NCI-H226 (cell line): ENCODE results near the gene ORAI2.
"Not testable (repeated sequence)": the region's sequence is repeated elsewhere in the genome, so short reads cannot be mapped to it uniquely, and the experiment has no call there.

Source experiments
- DNase-seq: peaks from one replicate; pipeline ENCODE4 v3.0.0-alpha.2; 2015

Gene ORAI2

DNA sequence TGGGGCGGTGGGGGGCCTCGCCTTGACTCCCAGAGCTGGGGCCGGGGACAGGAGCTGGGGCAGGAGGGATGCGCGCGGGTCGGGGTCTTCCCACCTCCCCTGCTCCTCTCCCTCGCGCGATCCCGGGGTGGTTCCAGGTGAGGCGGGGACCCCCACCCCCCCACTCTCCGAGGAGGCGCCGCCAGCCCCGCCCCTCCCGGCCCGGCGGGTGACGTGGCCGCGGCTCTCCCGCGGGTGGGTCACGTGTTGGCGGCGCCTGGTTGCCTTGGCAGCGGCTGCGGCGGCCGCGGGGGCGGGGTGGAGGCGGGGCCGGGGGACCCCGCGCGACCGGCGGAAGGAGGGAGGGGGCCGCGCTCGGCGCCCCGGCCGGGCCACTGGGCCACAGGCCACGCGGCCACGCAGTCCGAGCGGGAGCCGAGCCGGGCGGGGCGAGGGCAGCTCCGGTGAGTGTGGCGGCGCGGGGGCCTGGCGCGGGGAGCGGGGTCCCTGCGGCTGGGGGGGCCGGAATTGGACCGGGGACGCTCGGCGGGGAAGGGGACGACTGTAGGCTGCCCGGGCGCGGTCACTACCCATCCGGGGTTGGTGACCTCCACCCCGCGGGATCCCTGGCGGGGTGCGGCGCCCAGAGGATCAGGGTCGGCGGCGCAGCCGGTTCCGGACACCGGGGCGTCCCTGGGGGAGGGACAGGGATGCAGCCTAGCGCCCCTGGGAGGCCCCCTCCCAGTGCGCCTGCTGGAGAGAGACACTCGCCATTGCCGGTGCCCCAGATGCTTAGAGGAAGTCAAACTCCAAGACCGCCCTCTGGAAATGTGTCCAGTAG is at the start of gene ORAI2:
TSS of gene ORAI2 (plus strand) at position 357 of the 820 bp plus-strand sequence. CDS start 5,382 bp downstream, outside the sequence.
- peak; percentile 58 for DNase-seq

GRCh38 chr7:102387064-102387463 is 46.3 kb upstream of the ORAI2 start:
- DNase-seq, result no peak

DNA sequence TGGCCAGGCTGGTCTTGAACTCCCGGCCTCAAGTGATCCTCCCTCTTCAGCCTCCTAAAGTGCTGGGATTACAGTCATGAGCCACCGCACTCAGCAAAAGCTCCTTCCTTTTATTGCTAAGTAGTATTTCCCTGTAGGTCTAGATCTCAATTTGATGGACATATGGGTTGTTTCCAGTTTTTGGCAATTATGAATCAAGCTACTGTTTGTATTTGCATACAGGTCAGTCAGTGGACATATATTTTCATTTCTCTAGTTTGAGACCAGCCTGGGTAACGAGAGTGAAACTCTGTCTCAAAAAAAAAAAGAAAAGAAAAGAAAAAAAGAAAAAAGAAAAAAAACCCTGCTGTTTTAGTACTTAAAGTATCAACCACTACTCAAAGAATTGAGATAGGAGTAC is 43.6 kb upstream of the ORAI2 start:
- DNase-seq, result no peak

DNA sequence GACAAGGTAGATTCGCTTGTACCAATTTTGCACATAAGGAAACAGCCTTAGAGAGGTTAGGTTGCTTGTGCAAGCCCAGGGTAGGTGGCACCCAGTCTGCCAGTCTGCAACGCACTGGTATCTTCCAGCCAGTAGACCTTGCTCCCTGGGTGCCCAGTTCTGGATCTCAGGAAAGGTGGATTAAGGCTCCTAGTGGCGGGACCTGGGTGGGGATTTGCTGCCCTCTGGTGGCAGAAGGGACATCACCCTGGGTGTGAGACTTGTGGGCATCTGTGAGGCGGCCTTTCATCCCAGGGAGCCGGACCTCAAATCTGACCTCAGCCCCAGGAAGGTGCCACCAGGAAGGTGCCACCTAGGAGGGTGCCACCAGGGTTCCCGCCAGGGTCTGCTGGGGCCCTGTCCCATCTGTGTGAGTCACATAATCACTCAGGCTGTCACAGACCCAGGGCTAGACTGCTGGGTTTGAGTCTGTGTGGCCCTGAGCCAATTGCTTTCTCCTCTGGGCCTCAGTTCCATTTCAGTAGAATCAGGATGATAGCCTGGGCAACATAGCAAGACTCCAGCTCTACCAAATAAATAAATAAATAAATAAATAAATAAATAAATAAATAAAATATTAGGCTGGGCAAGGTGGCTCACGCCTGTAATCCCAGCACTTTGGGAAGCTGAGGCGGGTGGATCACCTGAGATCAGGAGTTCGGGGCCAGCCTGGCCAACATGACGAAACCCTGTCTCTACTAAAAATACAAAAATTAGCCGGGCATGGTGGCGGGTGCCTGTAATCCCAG is 42.5 kb upstream of the ORAI2 start:
- peak; percentile 63 for DNase-seq

DNA sequence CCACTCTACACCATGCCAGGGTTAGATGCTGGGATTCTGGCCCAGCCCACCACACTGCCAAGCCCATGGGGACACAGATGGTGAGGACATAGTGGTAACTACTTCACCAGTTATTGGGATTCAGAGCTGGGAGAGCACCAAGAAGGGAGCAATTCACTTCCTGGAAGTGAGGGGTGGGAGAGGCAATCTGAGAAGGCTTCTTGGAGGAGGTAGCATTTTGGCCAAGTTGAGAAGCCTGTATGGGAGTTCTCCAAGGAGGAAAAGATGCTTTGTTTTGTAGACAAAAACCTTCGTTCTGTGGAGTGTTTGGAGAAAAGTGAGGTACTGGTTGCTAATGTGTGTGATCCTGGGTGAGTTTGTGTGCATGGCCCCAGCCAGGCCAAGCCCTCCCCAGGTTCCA is 41.0 kb upstream of the ORAI2 start:
- no peak for DNase-seq

GRCh38 chr7:102393467-102393866 is 39.9 kb upstream of the ORAI2 start:
- no peak for DNase-seq

GRCh38 chr7:102395592-102395872 is 37.8 kb upstream of the ORAI2 start:
- no peak for DNase-seq

DNA sequence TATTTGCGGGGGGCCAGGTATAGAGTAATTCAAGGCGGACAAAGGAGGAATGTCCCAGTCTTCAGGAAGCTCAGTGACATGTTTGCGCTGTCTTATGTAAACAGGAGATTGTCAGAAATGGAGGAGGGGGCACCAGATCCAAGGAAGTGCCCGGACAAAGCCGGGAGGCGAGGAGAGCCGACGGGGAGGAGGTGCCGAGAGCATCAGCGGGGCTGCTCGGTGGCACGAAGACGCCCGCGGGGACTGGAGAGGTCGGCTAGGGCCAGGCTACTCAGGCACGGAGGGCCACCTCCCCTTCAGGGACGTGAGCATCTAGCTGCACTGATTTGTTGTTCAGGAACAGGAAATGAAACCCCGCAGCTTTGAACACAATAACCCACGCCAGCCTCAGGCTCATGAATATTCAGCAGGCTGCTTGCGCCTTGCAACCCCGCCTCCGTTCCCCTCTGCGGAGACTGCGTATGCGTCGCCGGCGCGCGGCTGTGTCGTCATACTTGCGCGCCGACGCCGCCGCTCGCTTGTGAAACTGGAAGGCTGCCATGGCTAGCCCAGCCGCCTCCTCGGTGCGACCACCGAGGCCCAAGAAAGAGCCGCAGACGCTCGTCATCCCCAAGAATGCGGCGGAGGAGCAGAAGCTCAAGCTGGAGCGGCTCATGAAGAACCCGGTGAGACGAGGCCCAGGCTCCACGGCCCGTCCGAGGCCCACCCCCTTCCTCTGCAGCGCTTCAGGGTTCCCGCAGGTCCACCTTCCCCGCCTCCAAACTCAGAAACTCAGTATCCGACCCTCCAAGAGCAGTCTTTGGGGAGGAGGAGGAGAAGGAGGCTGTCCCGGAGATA is 37.3 kb upstream of the ORAI2 start, which contains the start of gene PRKRIP1:
TSS of gene PRKRIP1 (plus strand) at position 491 of the 837 bp plus-strand sequence. CDS start at position 540, 49 bp downstream.
- DNase-seq, result peak; percentile 80

- DNase-seq, result no peak
Measured at GRCh38 chr7:102396710-102397019, 36.7 kb upstream of the ORAI2 start.

DNA sequence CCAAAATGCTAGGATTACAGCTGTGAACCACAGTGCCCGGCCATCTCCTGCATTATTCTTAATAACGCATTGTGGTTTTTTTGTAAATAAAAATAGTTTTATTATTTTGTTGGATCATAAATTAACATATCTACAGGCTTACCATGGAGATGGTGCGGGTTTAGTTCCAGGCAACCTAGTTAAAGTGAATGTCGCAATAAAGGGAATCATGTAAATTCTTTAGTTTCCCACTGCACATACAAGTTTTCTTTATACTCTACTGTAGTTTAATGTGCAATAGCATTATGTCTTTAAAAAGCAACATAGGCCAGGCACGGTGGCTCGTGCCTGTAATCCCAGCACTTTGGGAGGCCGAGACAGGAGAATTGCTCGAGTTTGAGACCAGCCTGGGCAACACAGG is 34.8 kb upstream of the ORAI2 start:
- DNase-seq, result no peak

DNA sequence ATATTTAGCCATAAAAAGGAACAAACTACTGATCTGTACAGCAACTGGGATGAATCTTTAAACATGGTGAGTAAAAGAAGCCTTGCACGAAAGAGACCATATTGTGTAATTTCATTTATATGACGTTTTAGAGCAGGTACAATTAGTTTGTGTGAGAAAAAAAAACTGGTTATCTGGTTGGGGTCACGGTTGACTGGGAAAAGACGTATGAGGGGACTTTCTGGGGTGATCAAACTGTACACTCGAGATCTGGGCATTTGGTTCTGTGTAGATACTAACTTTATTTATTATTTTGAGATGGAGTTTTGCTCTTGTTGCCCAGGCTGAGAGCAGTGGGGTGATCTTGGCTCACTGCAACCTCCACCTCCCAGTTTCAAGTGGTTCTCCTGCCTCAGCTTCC is 33.0 kb upstream of the ORAI2 start:
- no peak for DNase-seq

- no peak for DNase-seq
Measured at GRCh38 chr7:102403563-102403962, 29.8 kb upstream of the ORAI2 start.

- peak; percentile 22 for DNase-seq
Measured at GRCh38 chr7:102404005-102404861, 29.1 kb upstream of the ORAI2 start.

DNA sequence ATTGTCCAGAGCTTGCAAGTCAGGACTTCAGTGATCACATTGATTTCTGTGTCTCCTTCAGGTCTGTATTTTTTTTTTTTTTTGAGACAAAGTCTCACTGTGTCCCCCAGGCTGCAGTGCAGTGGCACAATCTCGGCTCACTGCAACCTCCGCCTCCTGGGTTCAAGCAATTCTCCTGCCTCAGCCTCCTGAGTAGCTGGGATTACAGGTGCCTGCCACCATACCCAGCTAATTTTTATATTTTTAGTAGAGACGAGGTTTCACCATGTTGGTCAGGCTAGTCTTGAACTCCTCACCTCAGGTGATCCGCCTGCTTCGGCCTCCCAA is 28.6 kb upstream of the ORAI2 start:
- not testable (repeated sequence) for DNase-seq

GRCh38 chr7:102407910-102408309 is 25.5 kb upstream of the ORAI2 start:
- DNase-seq, result no peak

DNA sequence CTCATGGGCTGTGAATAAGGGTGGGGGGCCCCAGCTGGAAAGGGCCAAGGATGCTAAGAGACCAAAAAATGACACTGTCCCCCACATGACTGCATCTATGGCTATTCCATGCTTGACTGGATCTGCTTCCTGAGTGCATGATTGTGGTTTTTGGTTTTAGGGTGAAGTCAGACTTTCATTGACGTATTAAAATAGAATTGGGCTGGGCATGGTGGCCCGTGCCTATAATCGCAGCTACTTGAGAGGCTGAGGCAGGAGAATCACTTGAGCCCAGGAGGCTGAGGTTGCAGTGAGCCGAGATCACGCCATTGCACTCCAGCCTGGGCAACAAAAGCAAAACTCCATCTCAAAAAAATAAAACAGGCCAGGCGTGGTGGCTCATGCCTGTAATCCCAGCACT is 24.8 kb upstream of the ORAI2 start:
- DNase-seq, result not testable (repeated sequence)

DNA sequence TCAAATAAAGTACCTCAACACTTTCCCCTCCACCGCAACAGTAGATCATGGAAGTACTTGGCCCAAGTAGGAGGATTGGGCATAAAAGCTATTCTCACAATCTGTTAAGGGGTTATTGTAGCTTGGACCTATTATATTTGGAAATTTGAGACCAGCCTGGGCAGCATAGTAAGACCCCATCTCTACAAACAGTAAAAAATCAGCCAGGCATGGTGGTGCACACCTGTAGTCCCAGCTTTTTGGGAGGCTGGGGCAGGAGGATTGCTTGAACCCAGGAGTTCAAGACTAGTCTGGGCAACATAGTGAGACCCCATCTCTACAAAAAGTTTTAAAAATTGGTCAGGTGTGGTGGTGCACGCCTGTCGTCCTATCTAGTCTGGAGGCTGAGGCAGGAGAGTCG is 24.0 kb upstream of the ORAI2 start:
- DNase-seq, result no peak

- DNase-seq, result no peak
Measured at GRCh38 chr7:102410123-102410522, 23.3 kb upstream of the ORAI2 start.

DNA sequence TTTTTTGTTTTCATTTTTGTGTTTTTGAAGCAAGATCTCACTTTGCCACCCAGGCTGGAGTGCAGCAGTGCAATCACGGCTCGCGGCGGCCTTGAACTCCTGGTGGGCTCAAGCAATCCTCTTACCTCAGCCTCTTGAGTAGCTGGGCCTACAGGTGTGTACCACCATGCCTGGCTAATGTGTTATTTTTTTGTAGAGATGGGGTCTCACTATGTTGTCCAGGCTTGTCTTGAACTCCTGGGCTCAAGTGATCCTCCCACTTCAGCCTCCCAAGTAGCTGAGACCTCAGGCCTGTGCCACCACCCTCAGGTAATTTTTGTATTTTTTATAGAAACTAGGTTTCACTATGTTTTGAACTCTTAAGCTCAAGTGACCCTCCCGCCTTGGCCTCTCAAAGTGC is 22.5 kb upstream of the ORAI2 start:
- no peak for DNase-seq

- DNase-seq, result no peak
Measured at GRCh38 chr7:102412548-102412947, 20.8 kb upstream of the ORAI2 start.

DNA sequence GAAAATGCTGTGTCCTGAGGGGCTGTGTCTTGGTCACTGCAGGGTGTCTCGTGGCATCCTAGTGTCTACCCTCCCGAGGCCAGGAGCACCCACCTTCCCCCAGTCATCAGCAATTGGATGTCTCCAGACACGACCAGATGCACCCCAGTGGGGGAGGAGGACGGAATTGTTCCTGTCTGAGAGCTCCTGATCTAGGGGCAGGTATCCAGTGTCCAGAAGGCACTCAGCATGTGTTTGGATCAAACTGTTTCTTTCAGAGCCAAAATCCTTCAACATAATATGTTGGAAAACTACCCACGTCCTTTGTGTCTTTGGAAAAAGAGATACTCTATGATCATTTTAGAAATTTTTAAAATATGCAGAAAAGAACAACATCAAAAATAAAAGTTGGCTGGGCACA is 20.3 kb upstream of the ORAI2 start:
- DNase-seq, result no peak

DNA sequence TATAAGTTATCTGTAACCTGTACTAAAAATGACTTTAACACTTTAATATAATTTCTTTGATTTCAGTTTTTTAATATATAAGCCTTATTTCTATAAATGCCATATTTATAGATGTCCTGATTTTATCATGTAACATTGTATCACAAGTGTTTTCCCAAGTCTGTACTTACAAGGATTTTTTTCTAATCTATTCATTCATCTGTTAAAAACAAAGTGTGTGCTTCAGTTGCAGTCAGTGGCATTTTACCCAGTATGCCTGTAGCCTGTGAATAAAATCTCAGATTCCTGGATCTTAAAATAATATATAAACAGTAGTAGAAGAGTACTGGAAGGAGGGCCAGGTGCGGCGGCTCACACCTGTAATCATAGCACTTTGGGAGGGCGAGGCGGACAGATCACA is 19.8 kb upstream of the ORAI2 start:
- DNase-seq, result no peak
